NCI-H82 (cell line): ENCODE data around the gene MAB21L3.

Experiments used
- DNase-seq: peaks from one replicate; lab custom pipeline; 2025; lab: John Stamatoyannopoulos, UW

Gene MAB21L3

GRCh38 chr1:116111524-116112021 is 374 bp downstream of the MAB21L3 start:
- DNase-seq: no peak

- no peak for DNase-seq
Measured at GRCh38 chr1:116112388-116113140, 1.4 kb downstream of the MAB21L3 start.

GRCh38 chr1:116113615-116114014 is 2.4 kb downstream of the MAB21L3 start:
- DNase-seq: no peak

GRCh38 chr1:116115476-116116439 is 4.6 kb downstream of the MAB21L3 start:
- DNase-seq: no peak

- no peak for DNase-seq
Measured at GRCh38 chr1:116118471-116118870, 7.3 kb downstream of the MAB21L3 start.

- DNase-seq: no peak
Measured at GRCh38 chr1:116119876-116120275, 8.7 kb downstream of the MAB21L3 start.

GRCh38 chr1:116122955-116123757 is 12.0 kb downstream of the MAB21L3 start:
- no peak for DNase-seq

GRCh38 chr1:116123837-116124533 is 12.8 kb downstream of the MAB21L3 start:
- DNase-seq: no peak

GRCh38 chr1:116125758-116126157 is 14.6 kb downstream of the MAB21L3 start:
- no peak for DNase-seq

- DNase-seq: no peak
Measured at GRCh38 chr1:116126281-116126680, 15.1 kb downstream of the MAB21L3 start.

- no peak for DNase-seq
Measured at GRCh38 chr1:116127123-116127847, 16.1 kb downstream of the MAB21L3 start.

GRCh38 chr1:116127848-116128540 is 16.8 kb downstream of the MAB21L3 start:
- DNase-seq: no peak

GRCh38 chr1:116128664-116129063 is 17.5 kb downstream of the MAB21L3 start:
- DNase-seq: no peak

- no peak for DNase-seq
Measured at GRCh38 chr1:116129537-116129936, 18.3 kb downstream of the MAB21L3 start.

GRCh38 chr1:116130356-116130755 is 19.2 kb downstream of the MAB21L3 start:
- peak; percentile 32 for DNase-seq

- DNase-seq: no peak
Measured at GRCh38 chr1:116131170-116131569, 20.0 kb downstream of the MAB21L3 start.

- peak; percentile 13 for DNase-seq
Measured at GRCh38 chr1:116131866-116132605, 20.8 kb downstream of the MAB21L3 start.

GRCh38 chr1:116133696-116134475 is 22.7 kb downstream of the MAB21L3 start:
- DNase-seq: peak; percentile 24

- no peak for DNase-seq
Measured at GRCh38 chr1:116134476-116134773, 23.2 kb downstream of the MAB21L3 start.
